Testis (tissue), 3 donors: ENCODE data around the gene TAF7. TPM values are rescaled to one million over a fixed set of nuclear protein-coding genes. Genes with fewer than 3 reads are reported as not detected.

Source experiments
- DNase-seq: peaks from one replicate; pipeline ENCODE4 v3.0.0-alpha.2; 2019
- H3K27ac ChIP-seq, 2 donors: fragments of 200-600 bp; sonication (generic); one replicate each; pipeline ENCODE4 v1.5.1; 2019
- H3K27me3 ChIP-seq: fragments of 200-600 bp; sonication (generic); one replicate; pipeline ENCODE4 v1.5.1; 2019
- H3K36me3 ChIP-seq: fragments of 200-600 bp; sonication (generic); one replicate; pipeline ENCODE4 v1.5.1; 2017; ENCODE audit warnings: low read depth; ENCODE audit errors: missing control alignments
- H3K4me1 ChIP-seq: fragments of 200-600 bp; sonication (generic); one replicate; pipeline ENCODE4 v1.5.1; 2019
- H3K4me3 ChIP-seq, 2 donors: fragments of 200-600 bp; sonication (generic); one replicate each; pipeline ENCODE4 v1.5.1; 2017 to 2019
- H3K9me3 ChIP-seq: fragments of 200-600 bp; sonication (generic); one replicate; pipeline ENCODE4 v1.5.1; 2017
- POLR2A ChIP-seq: fragments of 450-650 bp; IDR thresholded peaks from one replicate; pipeline ENCODE4 v1.6.1; 2017; ENCODE audit warnings: antibody characterized with exemption, mild to moderate bottlenecking, moderate library complexity
- WGBS, 2 donors: methylation state at CpG; one replicate each; pipeline ENCODE4 v1.1.5; 2018; 5-methylcytosine and 5-hydroxymethylcytosine counted together
- intact Hi-C: fragments of 100-400 bp; cut with DNase I; formaldehyde crosslinking; loops from one replicate; pipeline ENCODE4 v1.15.1; 2023; ENCODE audit warnings: low total_unique reads
- polyA plus RNA-seq: library from polyadenylated mRNA; stranded (reverse); fragments of 350-450 nt; fragmentation: Illumina TruSeq; extraction: RNeasy Lipid Tissue Mini Kit (QIAGEN cat#74804); gene quantifications from one replicate; pipeline ENCODE4 v1.2.3, GENCODE V29; 2014; ENCODE audit warnings: low read depth, low replicate concordance; ENCODE audit not compliant: insufficient read depth
- total RNA-seq, 2 donors: library from RNA; depleted of rRNA; stranded (reverse); fragments of >200 nt; gene quantifications; one replicate each; pipeline ENCODE4 v1.2.3, GENCODE V29; 2016
- TF ChIP-seq, protein P1 (sequence below), 3 experiments: fragments of 450-650 bp in 2 of 3; fragments of 200-600 bp in 1 of 3; sonication (generic) in 1 of 3; IDR thresholded peaks; one replicate each; pipeline ENCODE4 v1.5.1; 2016 to 2019; ENCODE audit warnings: antibody characterized with exemption in 3 of 3, mild to moderate bottlenecking in 2 of 3, moderate library complexity in 1 of 3

Gene TAF7
- total and polyA plus RNA-seq, 3 donors from 2014 or later, result 112 to 137 (median 131) TPM

GRCh38 chr5:141362719-141363118 is 42.1 kb upstream of the TAF7 start:
- Histone ChIP-seq H3K27me3 (no peaks in the 10 kb centered on the region), H3K36me3 (no peaks in the 10 kb centered on the region), H3K9me3 (no peaks in the 10 kb centered on the region), H3K27ac (no peak overlapping the region), H3K4me1 (no peaks in the 10 kb centered on the region), H3K4me3 (no peak overlapping the region)
- no peak for DNase-seq
- TF ChIP-seq POLR2A, result no peak
- TF ChIP-seq, protein P1, sequence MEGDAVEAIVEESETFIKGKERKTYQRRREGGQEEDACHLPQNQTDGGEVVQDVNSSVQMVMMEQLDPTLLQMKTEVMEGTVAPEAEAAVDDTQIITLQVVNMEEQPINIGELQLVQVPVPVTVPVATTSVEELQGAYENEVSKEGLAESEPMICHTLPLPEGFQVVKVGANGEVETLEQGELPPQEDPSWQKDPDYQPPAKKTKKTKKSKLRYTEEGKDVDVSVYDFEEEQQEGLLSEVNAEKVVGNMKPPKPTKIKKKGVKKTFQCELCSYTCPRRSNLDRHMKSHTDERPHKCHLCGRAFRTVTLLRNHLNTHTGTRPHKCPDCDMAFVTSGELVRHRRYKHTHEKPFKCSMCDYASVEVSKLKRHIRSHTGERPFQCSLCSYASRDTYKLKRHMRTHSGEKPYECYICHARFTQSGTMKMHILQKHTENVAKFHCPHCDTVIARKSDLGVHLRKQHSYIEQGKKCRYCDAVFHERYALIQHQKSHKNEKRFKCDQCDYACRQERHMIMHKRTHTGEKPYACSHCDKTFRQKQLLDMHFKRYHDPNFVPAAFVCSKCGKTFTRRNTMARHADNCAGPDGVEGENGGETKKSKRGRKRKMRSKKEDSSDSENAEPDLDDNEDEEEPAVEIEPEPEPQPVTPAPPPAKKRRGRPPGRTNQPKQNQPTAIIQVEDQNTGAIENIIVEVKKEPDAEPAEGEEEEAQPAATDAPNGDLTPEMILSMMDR (IDR thresholded peaks at IDR 0.05), result no peak
- intact Hi-C loops, result no loop called here

DNA sequence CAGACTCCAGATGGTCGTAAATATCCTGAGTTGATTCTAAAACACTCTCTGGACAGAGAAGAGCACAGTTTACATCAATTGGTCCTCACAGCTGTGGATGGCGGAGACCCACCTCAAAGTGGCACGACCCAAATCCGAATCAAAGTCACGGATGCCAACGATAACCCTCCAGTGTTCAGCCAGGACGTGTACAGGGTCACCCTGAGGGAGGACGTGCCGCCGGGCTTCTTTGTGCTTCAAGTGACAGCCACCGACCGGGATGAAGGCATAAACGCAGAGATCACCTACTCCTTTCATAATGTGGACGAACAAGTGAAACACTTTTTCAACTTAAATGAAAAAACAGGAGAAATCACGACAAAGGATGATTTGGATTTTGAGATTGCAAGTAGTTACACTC is 40.1 kb upstream of the TAF7 start:
- TF ChIP-seq, protein P1 (IDR thresholded peaks at IDR 0.05), result no peak
- no peak for TF ChIP-seq POLR2A
- no peak overlapping the region for H3K4me3 ChIP-seq
- no peaks in the 10 kb centered on the region for H3K4me1 ChIP-seq
- no peaks in the 10 kb centered on the region for H3K27me3 ChIP-seq
- no peaks in the 10 kb centered on the region for H3K36me3 ChIP-seq
- 27 to 32% methylated on average over 15 of the region's 15 CpGs for WGBS, 2 donors
- no peak for DNase-seq
- H3K27ac ChIP-seq, result no peak overlapping the region
- no peaks in the 10 kb centered on the region for H3K9me3 ChIP-seq
- intact Hi-C loops, result no loop called here

- no peak for DNase-seq
- no peak for TF ChIP-seq POLR2A
- TF ChIP-seq, protein P1 (IDR thresholded peaks at IDR 0.05), result peak in 2 of 3 experiments; percentile 17 to 39
- H3K4me3 ChIP-seq, result peak within 1 kb of the TSS in 1 of 2 donors; percentile 24
- H3K27me3 ChIP-seq, result no peaks in the 10 kb centered on the region
- intact Hi-C loops, result no loop called here
- WGBS, 2 donors, result 14 to 20% methylated on average over 24 of the region's 24 CpGs
- H3K4me1 ChIP-seq, result no peaks in the 10 kb centered on the region
- no peaks in the 10 kb centered on the region for H3K9me3 ChIP-seq
- H3K36me3 ChIP-seq, result no peaks in the 10 kb centered on the region
- H3K27ac ChIP-seq, result no peak within 1 kb of the TSS
Observed at GRCh38 chr5:141359790-141360426, 39.3 kb upstream of the TAF7 start, which contains the start of gene PCDHGB2. TSS of gene PCDHGB2 (plus strand) at chr5:141359994. CDS start at chr5:141360136, 142 bp downstream.

DNA sequence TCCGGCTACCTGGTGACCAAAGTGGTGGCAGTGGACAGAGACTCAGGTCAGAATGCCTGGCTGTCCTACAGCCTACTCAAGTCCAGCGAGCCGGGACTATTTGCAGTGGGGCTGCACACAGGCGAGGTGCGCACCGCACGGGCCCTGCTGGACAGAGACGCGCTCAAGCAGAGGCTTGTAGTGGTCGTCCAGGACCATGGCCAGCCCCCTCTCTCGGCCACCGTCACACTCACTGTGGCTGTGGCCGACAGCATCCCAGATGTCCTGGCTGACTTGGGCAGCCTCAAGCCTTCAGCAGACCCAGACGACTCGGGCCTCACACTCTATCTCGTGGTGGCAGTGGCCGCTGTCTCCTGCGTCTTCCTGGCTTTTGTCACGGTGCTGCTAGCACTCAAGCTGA is 36.4 kb upstream of the TAF7 start:
- H3K36me3 ChIP-seq, result no peaks in the 10 kb centered on the region
- WGBS, 2 donors, result 34 to 72% methylated on average over 3 to 13 of the region's 19 CpGs
- no peaks in the 10 kb centered on the region for H3K4me1 ChIP-seq
- TF ChIP-seq, protein P1 (IDR thresholded peaks at IDR 0.05), result no peak
- TF ChIP-seq POLR2A, result no peak
- intact Hi-C loops, result no loop called here
- no peak for DNase-seq
- no peaks in the 10 kb centered on the region for H3K27me3 ChIP-seq
- no peaks in the 10 kb centered on the region for H3K9me3 ChIP-seq
- no peak overlapping the region for H3K27ac ChIP-seq
- no peak overlapping the region for H3K4me3 ChIP-seq

DNA sequence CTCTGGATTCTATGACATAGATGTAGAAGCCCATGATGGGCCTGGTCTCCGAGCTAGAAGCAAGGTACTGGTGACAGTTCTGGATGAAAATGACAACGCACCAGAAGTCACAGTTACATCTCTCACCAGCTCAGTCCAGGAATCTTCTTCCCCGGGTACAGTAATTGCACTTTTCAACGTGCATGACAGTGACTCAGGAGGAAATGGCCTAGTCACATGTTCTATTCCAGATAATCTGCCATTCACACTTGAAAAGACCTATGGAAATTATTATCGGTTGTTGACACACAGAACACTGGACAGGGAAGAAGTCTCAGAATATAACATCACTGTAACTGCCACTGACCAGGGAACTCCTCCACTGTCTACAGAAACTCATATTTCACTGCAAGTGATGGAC is 35.5 kb upstream of the TAF7 start:
- no peaks in the 10 kb centered on the region for H3K9me3 ChIP-seq
- 39 to 56% methylated on average over 5 of the region's 5 CpGs for WGBS, 2 donors

More for the DNA sequence above, 35.5 kb upstream of the TAF7 start:
- Histone ChIP-seq H3K4me1 (no peaks in the 10 kb centered on the region), H3K4me3 (no peak overlapping the region), H3K36me3 (no peaks in the 10 kb centered on the region), H3K27ac (no peak overlapping the region), H3K27me3 (no peaks in the 10 kb centered on the region)
- intact Hi-C loops, result no loop called here
- DNase-seq, result no peak
- TF ChIP-seq, protein P1 (IDR thresholded peaks at IDR 0.05), result no peak
